ENCODE results near the gene PRKN.

PRKN gene

GRCh38 chr6:162674452-162674851 lies 53.1 kb downstream of the PRKN start:
- TF ChIP-seq GATA3 (IDR thresholded peaks at IDR 0.05; ENCODE audit: low read depth, low read length) (no peak), GATA2 (IDR thresholded peaks at IDR 0.05; ENCODE audit: low read depth, low read length) (no peak)

- TF ChIP-seq GATA2 (IDR thresholded peaks at IDR 0.05; ENCODE audit: low read depth, low read length) (no peak), GATA3 (IDR thresholded peaks at IDR 0.05; ENCODE audit: low read depth, low read length) (no peak)
Observed at GRCh38 chr6:162671580-162672165, 55.9 kb downstream of the PRKN start.

- TF ChIP-seq GATA3 (IDR thresholded peaks at IDR 0.05; ENCODE audit: low read depth, low read length), result no peak
- TF ChIP-seq GATA2 (IDR thresholded peaks at IDR 0.05; ENCODE audit: low read depth, low read length), result no peak
Observed at GRCh38 chr6:162670345-162670744, 57.2 kb downstream of the PRKN start.

- TF ChIP-seq GATA2 (IDR thresholded peaks at IDR 0.05; ENCODE audit: low read depth, low read length) (no peak), GATA3 (IDR thresholded peaks at IDR 0.05; ENCODE audit: low read depth, low read length) (no peak)
Observed at GRCh38 chr6:162666246-162666645, 61.3 kb downstream of the PRKN start.

- TF ChIP-seq GATA2 (IDR thresholded peaks at IDR 0.05; ENCODE audit: low read depth, low read length), result no peak
- no peak for TF ChIP-seq GATA3 (IDR thresholded peaks at IDR 0.05; ENCODE audit: low read depth, low read length)
Observed at GRCh38 chr6:162653808-162654207, 73.8 kb downstream of the PRKN start.

- TF ChIP-seq GATA2 (IDR thresholded peaks at IDR 0.05; ENCODE audit: low read depth, low read length), result no peak
- no peak for TF ChIP-seq GATA3 (IDR thresholded peaks at IDR 0.05; ENCODE audit: low read depth, low read length)
Observed at GRCh38 chr6:162651505-162651904, 76.1 kb downstream of the PRKN start.

- TF ChIP-seq GATA3 (IDR thresholded peaks at IDR 0.05; ENCODE audit: low read depth, low read length) (no peak), GATA2 (IDR thresholded peaks at IDR 0.05; ENCODE audit: low read depth, low read length) (no peak)
Observed at GRCh38 chr6:162649271-162649670, 78.3 kb downstream of the PRKN start.

- no peak for TF ChIP-seq GATA3 (IDR thresholded peaks at IDR 0.05; ENCODE audit: low read depth, low read length)
- TF ChIP-seq GATA2 (IDR thresholded peaks at IDR 0.05; ENCODE audit: low read depth, low read length), result no peak
Observed at GRCh38 chr6:162644153-162644552, 83.4 kb downstream of the PRKN start.

GRCh38 chr6:162640756-162641155 lies 86.8 kb downstream of the PRKN start:
- TF ChIP-seq GATA2 (IDR thresholded peaks at IDR 0.05; ENCODE audit: low read depth, low read length) (no peak), GATA3 (IDR thresholded peaks at IDR 0.05; ENCODE audit: low read depth, low read length) (no peak)

GRCh38 chr6:162639951-162640350 lies 87.6 kb downstream of the PRKN start:
- TF ChIP-seq GATA2 (IDR thresholded peaks at IDR 0.05; ENCODE audit: low read depth, low read length), result no peak
- TF ChIP-seq GATA3 (IDR thresholded peaks at IDR 0.05; ENCODE audit: low read depth, low read length), result no peak

- TF ChIP-seq GATA2 (IDR thresholded peaks at IDR 0.05; ENCODE audit: low read depth, low read length) (no peak), GATA3 (IDR thresholded peaks at IDR 0.05; ENCODE audit: low read depth, low read length) (no peak)
Observed at GRCh38 chr6:162638931-162639574, 88.5 kb downstream of the PRKN start.

GRCh38 chr6:162637317-162637716 lies 90.2 kb downstream of the PRKN start:
- TF ChIP-seq GATA3 (IDR thresholded peaks at IDR 0.05; ENCODE audit: low read depth, low read length) (no peak), GATA2 (IDR thresholded peaks at IDR 0.05; ENCODE audit: low read depth, low read length) (no peak)

- TF ChIP-seq GATA2 (IDR thresholded peaks at IDR 0.05; ENCODE audit: low read depth, low read length) (no peak), GATA3 (IDR thresholded peaks at IDR 0.05; ENCODE audit: low read depth, low read length) (no peak)
Observed at GRCh38 chr6:162636167-162636566, 91.4 kb downstream of the PRKN start.

GRCh38 chr6:162631546-162631945 lies 96.0 kb downstream of the PRKN start:
- no peak for TF ChIP-seq GATA2 (IDR thresholded peaks at IDR 0.05; ENCODE audit: low read depth, low read length)
- TF ChIP-seq GATA3 (IDR thresholded peaks at IDR 0.05; ENCODE audit: low read depth, low read length), result no peak

GRCh38 chr6:162630069-162630468 lies 97.5 kb downstream of the PRKN start:
- TF ChIP-seq GATA3 (IDR thresholded peaks at IDR 0.05; ENCODE audit: low read depth, low read length) (no peak), GATA2 (IDR thresholded peaks at IDR 0.05; ENCODE audit: low read depth, low read length) (no peak)
